ENCODE results near the gene LNPK.

DNA sequence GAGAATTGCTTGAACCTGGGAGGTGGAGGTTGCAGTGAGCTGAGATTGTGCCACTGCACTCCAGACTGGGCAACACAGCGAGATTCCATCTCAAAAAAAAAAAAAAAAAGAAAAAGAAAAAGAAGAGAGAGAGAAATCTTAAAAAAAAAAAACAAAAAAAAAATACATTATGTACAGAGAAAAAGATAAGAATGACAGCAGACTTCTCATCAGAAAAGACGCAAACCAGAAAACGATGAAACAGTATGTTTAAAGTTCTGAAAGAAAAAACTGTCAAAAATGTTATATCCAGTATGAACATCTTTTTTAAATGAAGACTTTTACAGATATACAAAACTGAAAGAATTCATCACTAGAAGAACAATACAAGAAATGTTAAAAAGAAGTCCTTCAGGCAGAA, 60.4 kb downstream of the LNPK start:
- TF ChIP-seq, protein P1, sequence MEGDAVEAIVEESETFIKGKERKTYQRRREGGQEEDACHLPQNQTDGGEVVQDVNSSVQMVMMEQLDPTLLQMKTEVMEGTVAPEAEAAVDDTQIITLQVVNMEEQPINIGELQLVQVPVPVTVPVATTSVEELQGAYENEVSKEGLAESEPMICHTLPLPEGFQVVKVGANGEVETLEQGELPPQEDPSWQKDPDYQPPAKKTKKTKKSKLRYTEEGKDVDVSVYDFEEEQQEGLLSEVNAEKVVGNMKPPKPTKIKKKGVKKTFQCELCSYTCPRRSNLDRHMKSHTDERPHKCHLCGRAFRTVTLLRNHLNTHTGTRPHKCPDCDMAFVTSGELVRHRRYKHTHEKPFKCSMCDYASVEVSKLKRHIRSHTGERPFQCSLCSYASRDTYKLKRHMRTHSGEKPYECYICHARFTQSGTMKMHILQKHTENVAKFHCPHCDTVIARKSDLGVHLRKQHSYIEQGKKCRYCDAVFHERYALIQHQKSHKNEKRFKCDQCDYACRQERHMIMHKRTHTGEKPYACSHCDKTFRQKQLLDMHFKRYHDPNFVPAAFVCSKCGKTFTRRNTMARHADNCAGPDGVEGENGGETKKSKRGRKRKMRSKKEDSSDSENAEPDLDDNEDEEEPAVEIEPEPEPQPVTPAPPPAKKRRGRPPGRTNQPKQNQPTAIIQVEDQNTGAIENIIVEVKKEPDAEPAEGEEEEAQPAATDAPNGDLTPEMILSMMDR (IDR thresholded peaks at IDR 0.05): no peak
- no peak for TF ChIP-seq EP300 (IDR thresholded peaks at IDR 0.05; ENCODE audit: low read depth)
- no peak for TF ChIP-seq POLR2AphosphoS5 (IDR thresholded peaks at IDR 0.05)
- TF ChIP-seq POLR2A (IDR thresholded peaks at IDR 0.05): no peak
